GM12891 (cell line): Measurements from ENCODE around the gene TLE1.
"Not testable (repeated sequence)": the region's sequence is repeated elsewhere in the genome, so short reads cannot be mapped to it uniquely, and the experiment has no call there.

Experiments
- POLR2A ChIP-seq: IDR thresholded peaks from 2 replicates; pipeline ENCODE4 v1.6.1; 2011; ENCODE audit warnings: low read depth, low read length, control low read depth
- POLR2AphosphoS5 ChIP-seq: IDR thresholded peaks from 2 replicates; pipeline ENCODE4 v1.6.1; 2011; ENCODE audit warnings: low read depth, low read length, control low read depth

GRCh38 chr9:81595293-81595692 is 94.1 kb downstream of the TLE1 start:
- not testable (repeated sequence) for TF ChIP-seq POLR2A, POLR2AphosphoS5
